Measurements from ENCODE around the gene EID2B.
A peak's percentile ranks its signal among the peaks of the same experiment; 100 is the strongest.

Gene EID2B

DNA sequence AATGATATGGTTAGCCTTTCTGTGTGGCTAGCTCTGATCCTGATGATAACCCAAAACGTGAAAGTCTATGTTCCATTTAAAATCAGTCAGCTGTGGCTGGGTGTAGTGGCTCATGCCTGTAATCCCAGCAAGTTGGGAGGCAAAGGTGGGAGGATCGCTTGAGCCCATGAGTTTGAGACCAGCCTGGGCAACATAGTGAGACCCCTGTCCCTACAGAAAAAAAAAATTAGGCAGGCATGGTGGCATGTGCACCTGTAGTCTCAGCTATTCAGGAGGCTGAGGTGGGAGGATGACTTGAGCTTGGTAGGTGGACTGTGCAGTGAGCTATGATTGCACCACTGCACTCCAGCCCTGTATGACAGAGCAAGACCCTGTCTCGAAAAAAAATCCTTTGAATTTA is 1.1 kb upstream of the EID2B start:
- TF ChIP-seq, protein P1, sequence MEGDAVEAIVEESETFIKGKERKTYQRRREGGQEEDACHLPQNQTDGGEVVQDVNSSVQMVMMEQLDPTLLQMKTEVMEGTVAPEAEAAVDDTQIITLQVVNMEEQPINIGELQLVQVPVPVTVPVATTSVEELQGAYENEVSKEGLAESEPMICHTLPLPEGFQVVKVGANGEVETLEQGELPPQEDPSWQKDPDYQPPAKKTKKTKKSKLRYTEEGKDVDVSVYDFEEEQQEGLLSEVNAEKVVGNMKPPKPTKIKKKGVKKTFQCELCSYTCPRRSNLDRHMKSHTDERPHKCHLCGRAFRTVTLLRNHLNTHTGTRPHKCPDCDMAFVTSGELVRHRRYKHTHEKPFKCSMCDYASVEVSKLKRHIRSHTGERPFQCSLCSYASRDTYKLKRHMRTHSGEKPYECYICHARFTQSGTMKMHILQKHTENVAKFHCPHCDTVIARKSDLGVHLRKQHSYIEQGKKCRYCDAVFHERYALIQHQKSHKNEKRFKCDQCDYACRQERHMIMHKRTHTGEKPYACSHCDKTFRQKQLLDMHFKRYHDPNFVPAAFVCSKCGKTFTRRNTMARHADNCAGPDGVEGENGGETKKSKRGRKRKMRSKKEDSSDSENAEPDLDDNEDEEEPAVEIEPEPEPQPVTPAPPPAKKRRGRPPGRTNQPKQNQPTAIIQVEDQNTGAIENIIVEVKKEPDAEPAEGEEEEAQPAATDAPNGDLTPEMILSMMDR (conservative IDR thresholded peaks at IDR 0.05; ENCODE audit: low read depth, low read length): no peak
- H3K4me3 ChIP-seq (ENCODE audit: low read length): no peak overlapping the region
- no peak for DNase-seq (ENCODE audit: low read depth)

DNA sequence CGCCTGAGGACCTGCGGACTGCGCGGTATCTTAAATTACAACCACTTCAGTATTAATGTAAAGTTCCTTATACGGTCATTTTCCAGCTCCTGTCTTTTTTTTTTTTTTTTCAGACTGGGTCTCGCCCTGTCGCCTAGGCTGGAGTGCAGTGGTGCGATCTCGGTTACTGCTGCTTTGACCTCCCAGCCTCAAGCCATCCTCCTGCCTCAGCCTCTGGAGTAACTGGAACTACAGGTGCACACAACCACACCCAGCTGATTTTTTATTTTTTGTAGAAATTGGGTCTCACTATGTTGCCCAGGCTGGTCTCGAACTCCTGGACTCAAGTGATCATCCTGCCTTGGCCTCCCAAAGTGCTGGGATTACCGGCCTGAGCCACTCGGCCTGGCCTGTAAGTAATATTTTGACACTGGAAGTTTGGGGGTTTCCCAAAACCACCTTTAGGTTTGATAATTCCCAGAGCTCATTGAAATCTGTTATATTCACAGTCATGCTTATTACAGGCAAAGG is 406 bp upstream of the EID2B start:
- TF ChIP-seq, protein P1 (conservative IDR thresholded peaks at IDR 0.05; ENCODE audit: low read depth, low read length): no peak
- no peak for DNase-seq (ENCODE audit: low read depth)
- H3K4me3 ChIP-seq (ENCODE audit: low read length): no peak overlapping the region

DNA sequence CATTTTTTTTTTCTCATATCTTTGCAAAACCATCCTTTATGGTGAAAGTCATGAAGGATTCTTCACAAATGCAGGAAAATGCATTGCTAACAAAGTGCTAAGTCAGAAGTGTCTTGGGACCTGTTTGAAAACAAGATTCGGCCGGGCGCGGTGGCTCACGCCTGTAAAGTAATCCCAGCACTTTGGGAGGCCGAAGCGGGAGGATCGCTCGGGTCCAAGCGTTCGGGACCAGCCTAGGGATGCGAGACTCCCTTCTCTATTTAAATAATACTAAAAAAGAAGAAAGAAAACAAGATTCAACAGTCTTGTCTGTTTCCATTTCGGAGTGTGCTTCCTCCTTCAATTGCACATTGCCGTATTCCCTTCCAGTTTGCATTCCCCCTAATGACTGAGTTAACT is 819 bp downstream of the EID2B start:
- TF ChIP-seq, protein P1 (conservative IDR thresholded peaks at IDR 0.05; ENCODE audit: low read depth, low read length): no peak
- DNase-seq (ENCODE audit: low read depth): no peak
- peak overlapping the region; percentile 83 for H3K4me3 ChIP-seq (ENCODE audit: low read length)

DNA sequence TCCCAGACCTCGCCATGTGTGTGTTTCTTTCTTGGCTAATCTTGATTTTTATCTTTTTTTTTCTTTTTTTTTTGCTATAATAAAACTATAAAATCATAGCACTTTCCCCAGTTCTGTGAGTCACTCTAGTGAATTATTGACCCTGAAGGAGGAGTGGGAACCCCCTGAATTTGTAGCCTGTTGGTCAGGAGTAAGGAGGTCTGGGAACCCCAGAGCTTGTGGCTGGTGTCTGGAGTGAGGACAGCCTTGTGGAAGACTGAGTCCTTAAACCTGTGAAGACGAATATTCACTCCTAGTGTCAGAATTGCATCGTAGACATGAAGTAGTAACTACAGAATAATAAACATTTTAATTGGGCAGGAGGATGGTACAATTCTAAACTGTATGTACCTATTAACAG is 7.4 kb downstream of the EID2B start:
- H3K4me3 ChIP-seq (ENCODE audit: low read length): no peak overlapping the region
- DNase-seq (ENCODE audit: low read depth): no peak
- TF ChIP-seq, protein P1 (conservative IDR thresholded peaks at IDR 0.05; ENCODE audit: low read depth, low read length): no peak

DNA sequence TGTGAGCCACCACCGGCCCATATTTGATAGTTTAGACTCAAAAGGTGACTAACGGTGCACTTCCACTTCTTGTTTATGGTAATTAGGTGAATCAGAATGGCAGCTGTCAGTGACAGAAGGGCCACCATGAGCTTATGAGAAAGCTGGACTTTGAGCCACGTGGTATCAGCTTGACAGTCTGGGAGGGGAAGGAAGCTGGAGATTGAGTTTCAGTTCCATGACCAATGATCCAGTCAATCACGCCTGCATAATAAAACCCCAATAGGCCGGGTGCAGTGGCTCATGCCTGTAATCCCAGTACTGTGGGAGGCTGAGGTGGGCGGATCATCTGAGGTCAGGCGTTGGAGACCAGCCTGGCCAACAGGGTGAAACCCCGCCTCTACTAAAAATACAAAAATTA is 8.2 kb downstream of the EID2B start:
- no peak for DNase-seq (ENCODE audit: low read depth)
- TF ChIP-seq, protein P1 (conservative IDR thresholded peaks at IDR 0.05; ENCODE audit: low read depth, low read length): no peak

DNA sequence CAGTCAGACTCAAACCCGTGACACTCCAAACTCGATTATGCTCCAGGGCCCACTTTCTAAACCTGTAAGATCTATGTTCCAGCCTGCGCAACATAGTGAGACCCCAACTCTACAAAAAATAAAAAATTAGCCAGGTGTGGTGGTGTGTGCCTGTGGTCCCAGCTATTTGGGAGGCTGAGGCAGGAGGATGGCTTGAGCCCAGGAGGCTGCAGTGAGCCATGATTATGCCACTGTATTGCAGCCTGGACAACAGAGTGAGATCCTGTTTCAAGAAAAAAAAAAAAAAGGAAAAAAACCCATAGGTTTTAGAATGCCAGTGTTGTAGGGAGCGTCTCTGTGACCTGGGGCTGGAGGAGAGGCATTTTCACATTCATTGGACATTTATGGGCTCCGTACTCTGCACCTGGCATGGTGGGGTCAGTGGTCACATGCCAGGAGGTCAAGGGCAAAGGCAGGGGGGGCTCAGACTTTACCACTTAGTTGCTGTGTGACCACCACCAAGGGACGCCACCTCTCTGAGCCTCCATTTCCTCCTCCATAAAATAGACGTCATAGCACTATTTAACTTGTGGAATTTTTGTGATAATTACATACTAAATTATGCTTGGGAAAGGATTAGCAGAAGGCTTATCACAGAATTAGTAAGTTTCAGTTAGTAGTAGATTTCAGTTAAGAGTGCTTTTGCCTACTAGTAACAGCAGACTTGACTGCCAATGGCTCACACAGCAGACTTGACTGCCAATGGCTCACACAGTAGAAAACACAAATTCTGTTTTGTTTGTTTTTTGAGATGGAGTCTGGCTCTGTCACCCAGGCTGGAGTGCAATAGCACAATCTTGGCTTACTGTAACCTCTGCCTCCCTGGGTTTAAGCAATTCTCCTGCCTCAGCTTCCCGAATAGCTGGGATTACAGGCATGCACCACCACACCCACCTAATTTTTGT is 11.8 kb downstream of the EID2B start:
- no peak for DNase-seq (ENCODE audit: low read depth)
- TF ChIP-seq, protein P1 (conservative IDR thresholded peaks at IDR 0.05; ENCODE audit: low read depth, low read length): no peak
- H3K4me3 ChIP-seq (ENCODE audit: low read length): no peak overlapping the region

More for the DNA sequence above, 8.2 kb downstream of the EID2B start:
- no peak overlapping the region for H3K4me3 ChIP-seq (ENCODE audit: low read length)

DNA sequence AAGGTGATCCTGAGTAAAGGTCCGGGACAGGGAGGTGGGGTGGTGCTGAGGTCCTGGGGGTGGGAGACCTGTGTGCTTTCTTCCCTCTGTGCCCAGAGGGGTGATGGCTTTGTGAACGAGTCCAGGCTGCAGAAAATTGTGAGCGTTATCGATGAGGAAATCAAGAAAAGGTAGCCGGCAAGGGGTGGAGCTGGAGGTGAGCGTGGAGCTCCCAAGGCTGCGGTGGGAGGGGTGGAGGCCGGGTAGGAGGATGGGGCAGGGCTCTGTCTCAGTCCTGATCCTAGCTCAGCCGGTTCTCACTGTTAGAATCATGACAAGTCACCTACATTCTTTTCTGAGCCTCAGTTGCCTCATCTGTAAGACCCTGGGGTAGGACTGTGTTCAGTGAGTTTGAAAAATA is 13.7 kb downstream of the EID2B start:
- no peak for DNase-seq (ENCODE audit: low read depth)
- TF ChIP-seq, protein P1 (conservative IDR thresholded peaks at IDR 0.05; ENCODE audit: low read depth, low read length): no peak
- no peak overlapping the region for H3K4me3 ChIP-seq (ENCODE audit: low read length)
